GM19372 (cell line): Measurements from ENCODE around the gene HM13.
"Not testable (repeated sequence)": the region's sequence is repeated elsewhere in the genome, so short reads cannot be mapped to it uniquely, and the experiment has no call there.

ENCODE experiments used
- ATAC-seq: cut with Tn5 transposase; IDR thresholded peaks from one replicate; pipeline ENCODE4 v1.9.1; 2021; ENCODE audit warnings: mild to moderate bottlenecking, low read depth, moderate library complexity; ENCODE audit not compliant: unreplicated experiment

Gene HM13

DNA sequence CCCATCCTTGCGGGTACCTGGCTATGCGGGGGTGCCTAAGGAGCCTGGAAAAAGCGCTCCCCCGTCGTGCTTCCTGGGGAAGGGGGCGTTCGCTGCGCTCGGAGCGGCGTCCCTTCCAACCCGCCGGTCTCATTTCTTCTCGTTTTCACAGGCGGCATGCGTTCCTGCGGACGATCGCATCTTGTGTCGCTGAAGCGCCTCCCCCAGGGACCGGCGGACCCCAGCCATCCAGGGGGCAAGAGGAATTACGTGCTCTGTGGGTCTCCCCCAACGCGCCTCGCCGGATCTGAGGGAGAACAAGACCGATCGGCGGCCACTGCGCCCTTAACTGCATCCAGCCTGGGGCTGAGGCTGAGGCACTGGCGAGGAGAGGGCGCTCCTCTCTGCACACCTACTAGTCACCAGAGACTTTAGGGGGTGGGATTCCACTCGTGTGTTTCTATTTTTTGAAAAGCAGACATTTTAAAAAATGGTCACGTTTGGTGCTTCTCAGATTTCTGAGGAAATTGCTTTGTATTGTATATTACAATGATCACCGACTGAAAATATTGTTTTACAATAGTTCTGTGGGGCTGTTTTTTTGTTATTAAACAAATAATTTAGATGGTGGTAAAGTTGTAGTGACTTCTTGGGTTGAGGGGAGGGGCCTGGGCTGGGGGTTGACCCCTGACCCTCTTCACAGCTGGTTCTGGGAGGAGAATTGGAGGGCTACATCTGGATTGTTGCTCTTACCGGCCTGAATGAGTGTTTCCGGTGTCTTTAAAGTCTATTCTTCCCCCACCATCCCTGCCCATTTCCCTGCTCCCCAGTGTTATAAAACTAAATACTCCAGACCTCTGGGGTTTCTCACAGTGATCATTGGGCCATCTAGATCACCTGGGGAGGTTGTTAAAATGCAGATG lies 91.9 kb downstream of the HM13 start:
- ATAC-seq = no peak

DNA sequence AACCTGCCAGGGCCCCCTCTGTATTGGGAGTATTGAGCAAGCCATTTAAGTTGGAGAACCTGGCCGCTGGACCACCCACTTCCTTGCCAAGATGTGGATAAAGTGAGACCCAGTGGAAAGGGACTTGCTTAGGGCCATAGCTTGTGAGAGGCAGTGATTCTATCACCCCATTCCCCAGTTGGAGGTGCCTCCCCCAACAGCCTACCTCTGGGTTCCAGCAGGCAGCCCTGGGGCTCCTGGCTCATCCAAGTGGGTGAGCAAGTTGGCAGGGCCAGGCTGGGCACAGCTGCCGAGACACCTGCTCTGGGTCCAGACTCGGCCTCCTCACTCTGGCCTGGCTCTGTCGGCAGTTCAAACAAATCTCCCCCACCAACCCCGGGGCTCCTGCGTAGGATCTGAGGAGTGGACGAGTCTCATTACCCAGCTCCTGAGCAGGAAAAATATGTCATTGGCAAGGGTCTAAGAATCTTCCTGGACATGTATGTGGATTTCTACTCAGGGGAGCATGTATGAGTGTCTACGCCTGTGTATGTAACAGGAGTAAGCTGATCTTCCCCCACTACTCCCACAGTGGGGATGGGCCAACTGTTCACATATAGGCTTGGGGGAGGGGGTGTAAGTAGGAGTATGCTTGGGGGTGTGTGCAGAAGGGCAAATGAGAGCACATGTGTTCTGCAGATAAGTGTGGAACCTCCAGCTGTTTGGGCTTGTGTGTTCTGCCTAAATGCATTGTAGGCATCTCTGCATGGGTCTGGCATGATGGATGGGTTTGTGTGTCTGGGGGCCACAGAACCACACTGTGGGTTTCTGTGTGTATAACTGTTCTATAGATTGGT lies 92.8 kb downstream of the HM13 start:
- ATAC-seq = no peak

DNA sequence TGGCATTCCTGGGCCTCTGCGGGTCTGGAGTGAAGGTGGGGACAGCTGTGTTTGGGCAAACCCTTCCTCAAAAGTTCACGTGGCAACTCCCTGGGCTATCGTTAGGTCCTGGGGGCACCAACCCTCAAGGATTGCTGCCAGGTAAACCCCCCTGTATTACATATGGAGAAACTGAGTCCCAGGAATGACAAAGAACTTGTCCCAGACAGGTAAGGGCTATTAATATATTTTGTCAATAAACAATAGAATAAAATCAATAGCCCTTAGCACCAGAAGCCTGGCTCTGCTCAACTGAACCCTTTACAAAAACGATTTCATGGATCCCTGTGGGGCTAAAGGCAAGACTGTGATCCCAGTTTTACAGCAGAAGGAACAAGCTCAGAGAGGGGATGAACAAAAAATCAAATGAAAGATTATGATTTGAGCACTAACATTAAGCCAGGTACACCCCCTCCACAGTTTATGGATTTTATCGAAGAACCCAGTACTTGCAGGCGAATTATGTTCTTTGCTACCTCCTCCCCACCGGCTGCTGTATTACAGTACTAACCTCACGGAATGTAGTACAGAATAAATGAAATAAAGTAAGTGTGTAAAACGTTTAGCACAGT lies 93.5 kb downstream of the HM13 start:
- no peak for ATAC-seq

DNA sequence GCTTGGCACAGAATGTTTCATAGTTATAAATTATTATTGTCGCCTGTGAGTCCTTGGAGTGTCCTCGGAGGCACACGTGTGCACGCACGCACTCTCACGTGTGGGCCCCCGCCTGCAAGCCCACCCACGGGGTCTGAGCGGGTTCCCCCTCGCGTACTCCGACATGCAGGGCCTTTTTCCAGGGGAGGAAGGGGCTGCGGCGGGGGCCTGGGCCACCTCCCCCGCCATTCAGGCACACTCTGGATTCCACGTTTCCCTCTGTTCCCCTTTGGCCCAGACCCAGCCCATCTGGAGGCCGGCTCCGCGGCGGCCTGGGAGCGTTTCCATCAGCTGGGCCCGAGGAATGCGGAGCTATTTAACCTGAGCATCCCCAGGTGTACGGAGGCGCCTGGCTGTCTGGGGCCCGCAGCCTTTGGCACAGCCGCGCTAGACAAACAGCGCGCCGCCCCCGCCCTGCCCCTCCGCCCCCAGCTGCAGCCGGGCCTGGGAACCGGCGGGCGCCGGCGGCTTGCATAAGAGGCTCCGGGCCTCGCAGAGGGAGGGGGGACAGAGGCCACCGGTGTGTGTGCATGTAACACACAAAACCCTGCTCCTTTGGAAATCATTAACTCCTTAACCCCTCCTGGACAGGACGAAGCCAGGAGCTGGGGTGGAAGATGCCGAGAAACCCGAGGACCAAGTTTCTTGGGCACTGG lies 94.2 kb downstream of the HM13 start:
- ATAC-seq = no peak

DNA sequence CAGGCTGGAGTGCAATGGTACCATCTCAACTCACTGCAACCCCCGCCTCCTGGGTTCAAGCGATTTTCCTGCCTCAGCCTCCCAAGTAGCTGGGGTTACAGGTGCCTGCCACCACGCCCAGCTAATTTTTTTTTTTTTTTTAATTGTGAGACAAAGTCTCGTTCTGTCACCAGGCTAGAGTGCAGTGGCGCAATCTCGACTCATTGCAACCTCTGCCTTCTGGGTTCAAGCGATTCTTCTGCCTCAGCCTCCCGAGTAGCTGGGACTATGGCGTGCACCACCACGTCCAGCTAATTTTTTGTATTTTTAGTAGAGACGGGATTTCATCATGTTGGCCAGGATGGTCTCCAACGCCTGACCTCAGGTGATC lies 98.0 kb downstream of the HM13 start:
- ATAC-seq = not testable (repeated sequence)

DNA sequence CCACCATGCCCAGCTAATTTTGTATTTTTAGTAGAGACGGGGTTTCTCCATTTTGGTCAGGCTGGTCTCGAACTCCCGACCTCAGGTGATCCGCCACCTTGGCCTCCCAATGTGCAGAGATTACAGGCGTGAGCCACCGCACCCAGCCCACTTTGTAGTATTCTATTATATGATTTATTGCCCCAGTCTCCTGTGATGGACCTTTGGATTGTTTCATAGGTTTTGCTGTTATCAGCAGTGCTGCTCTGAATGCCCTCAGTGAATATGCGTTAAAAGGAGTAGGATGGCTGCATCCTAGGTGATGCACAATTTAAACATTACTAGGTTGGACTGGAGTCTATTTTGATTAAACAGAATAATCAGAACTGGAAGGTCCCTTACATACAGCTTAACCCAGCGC lies 101.2 kb downstream of the HM13 start:
- ATAC-seq = no peak

DNA sequence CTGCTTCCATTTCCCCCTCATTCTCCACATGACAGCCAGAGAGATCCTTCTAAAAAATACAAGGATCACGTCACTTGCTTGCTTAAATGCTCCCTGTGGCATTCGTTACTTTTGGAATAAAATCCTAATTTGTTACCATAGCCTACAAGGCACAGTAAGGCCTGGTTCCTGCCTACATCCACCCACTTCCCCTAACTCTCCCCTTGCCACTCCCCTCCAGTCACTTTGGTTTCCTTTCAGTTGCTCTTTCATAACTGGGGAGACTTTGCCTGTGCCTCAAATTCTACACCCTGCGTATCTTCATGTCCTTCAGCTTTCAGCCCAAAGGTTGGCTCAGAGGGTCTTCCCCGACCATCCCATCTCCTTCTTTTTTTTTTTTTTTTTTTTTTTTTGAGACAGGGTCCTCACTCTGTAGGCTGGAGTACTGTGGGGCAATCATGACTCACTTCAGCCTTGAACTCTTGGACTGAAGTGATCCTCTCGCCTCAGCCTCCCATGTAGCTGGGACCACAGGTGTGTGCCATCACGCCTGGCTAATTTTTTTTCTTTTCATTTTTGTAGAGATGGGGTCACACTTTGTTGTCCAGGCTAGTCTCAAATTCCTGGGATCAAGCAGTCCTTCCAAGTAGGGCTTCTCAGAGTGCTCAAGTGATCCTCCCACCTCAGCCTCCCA lies 103.3 kb downstream of the HM13 start:
- ATAC-seq = no peak
